ENCODE measurements around the gene MAPK1IP1L. TPM values are rescaled to one million over a fixed set of nuclear protein-coding genes. Genes with fewer than 3 reads are reported as not detected.
A peak's percentile ranks its signal among the peaks of the same experiment; 100 is the strongest.

Gene MAPK1IP1L
- polyA plus RNA-seq, 1 experiment, result 65.3 TPM

- Histone ChIP-seq H3K27ac (ENCODE audit: low read depth, low read length) (no peak overlapping the region), H3K9me3 (ENCODE audit: control insufficient read depth, insufficient read depth, low read length) (no peaks in the 10 kb centered on the region), H3K4me3 (ENCODE audit: low read depth, low read length) (no peak overlapping the region), H3K27me3 (ENCODE audit: control insufficient read depth, insufficient read depth, low read length) (no peaks in the 10 kb centered on the region)
- ChIA-PET CTCF (interaction anchor here (3.3 kb wide), 1 partner anchor 19 kb away, joined by 30 read pairs; the partner anchor contains the start of gene MAPK1IP1L), POLR2A (interaction anchor here (1.4 kb wide), 1 partner anchor 11 kb away, joined by 5 read pairs; no protein-coding TSS in a partner anchor)
- TF ChIP-seq, protein P1, sequence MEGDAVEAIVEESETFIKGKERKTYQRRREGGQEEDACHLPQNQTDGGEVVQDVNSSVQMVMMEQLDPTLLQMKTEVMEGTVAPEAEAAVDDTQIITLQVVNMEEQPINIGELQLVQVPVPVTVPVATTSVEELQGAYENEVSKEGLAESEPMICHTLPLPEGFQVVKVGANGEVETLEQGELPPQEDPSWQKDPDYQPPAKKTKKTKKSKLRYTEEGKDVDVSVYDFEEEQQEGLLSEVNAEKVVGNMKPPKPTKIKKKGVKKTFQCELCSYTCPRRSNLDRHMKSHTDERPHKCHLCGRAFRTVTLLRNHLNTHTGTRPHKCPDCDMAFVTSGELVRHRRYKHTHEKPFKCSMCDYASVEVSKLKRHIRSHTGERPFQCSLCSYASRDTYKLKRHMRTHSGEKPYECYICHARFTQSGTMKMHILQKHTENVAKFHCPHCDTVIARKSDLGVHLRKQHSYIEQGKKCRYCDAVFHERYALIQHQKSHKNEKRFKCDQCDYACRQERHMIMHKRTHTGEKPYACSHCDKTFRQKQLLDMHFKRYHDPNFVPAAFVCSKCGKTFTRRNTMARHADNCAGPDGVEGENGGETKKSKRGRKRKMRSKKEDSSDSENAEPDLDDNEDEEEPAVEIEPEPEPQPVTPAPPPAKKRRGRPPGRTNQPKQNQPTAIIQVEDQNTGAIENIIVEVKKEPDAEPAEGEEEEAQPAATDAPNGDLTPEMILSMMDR (IDR thresholded peaks at IDR 0.05; ENCODE audit: low read depth, low read length), result no peak
- DNase-seq (ENCODE audit: low read depth, low spot score), result no peak
These were observed 19.5 kb downstream of the MAPK1IP1L start for GRCh38 chr14:55070981-55071411.

GRCh38 chr14:55071870-55072640 lies 20.6 kb downstream of the MAPK1IP1L start:
- no peak for DNase-seq (ENCODE audit: low read depth, low spot score)
- CTCF ChIA-PET, result interaction anchor here (0.9 to 3.3 kb wide), 7 partner anchors 15 to 375 kb away, joined by 3 to 30 read pairs (median 6); partner anchors contain the start of gene MAPK1IP1L
- TF ChIP-seq, protein P1 (IDR thresholded peaks at IDR 0.05; ENCODE audit: low read depth, low read length), result no peak
- H3K9me3 ChIP-seq (ENCODE audit: control insufficient read depth, insufficient read depth, low read length), result no peaks in the 10 kb centered on the region
- H3K4me3 ChIP-seq (ENCODE audit: low read depth, low read length), result no peak overlapping the region
- H3K27ac ChIP-seq (ENCODE audit: low read depth, low read length), result peak overlapping the region; percentile 66
- POLR2A ChIA-PET, result interaction anchor here (0.6 to 1.6 kb wide), 6 partner anchors 12 to 36 kb away, joined by 3 to 8 read pairs (median 4); partner anchors contain the start of gene MAPK1IP1L
- H3K27me3 ChIP-seq (ENCODE audit: control insufficient read depth, insufficient read depth, low read length), result no peaks in the 10 kb centered on the region

DNA sequence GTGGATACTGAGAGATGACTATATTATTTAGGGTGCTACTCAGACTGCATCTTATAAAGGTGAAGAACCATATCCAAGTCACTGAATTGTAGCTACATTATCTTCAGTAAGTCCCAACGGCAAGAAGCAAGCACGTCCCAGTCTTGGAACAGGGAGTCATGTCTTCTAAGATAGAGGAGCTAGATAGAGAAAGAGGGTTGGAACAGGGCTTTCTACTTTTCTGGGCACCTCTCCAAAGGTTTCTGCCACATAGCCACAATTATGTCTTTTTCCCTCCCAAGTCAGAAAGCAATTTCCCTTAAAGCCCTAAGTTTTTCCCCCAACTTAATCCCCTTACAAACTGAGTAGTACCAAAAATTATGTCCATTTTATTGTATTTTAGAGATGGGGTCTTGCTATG lies 22.4 kb downstream of the MAPK1IP1L start:
- Histone ChIP-seq H3K27me3 (ENCODE audit: control insufficient read depth, insufficient read depth, low read length) (no peaks in the 10 kb centered on the region), H3K27ac (ENCODE audit: low read depth, low read length) (no peak overlapping the region), H3K9me3 (ENCODE audit: control insufficient read depth, insufficient read depth, low read length) (no peaks in the 10 kb centered on the region), H3K4me3 (ENCODE audit: low read depth, low read length) (no peak overlapping the region)
- no peak for DNase-seq (ENCODE audit: low read depth, low spot score)
- CTCF ChIA-PET, result interaction anchor here (0.5 to 1.5 kb wide), 2 partner anchors 22 to 88 kb away, joined by 3 to 4 read pairs; partner anchors contain the start of gene MAPK1IP1L
- POLR2A ChIA-PET, result no interaction called here
- TF ChIP-seq, protein P1 (IDR thresholded peaks at IDR 0.05; ENCODE audit: low read depth, low read length), result no peak

DNA sequence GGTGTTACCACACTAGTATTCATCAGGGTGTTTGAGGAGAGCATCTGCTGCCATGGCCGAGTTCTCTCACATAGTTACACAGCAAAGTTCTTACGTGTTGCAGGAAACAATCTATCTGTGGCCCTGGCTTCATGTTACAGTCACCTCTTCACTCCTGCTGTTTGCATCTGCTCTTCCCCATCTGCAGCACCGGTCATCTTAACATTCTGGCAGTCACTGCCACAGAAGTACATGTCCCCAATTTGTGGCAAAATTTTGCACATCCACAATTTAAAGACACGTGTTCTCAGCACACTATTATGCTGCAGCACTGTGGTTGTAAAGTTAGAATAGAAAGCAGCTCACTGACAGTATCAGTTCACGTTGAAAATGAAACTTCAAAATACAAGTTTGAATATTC lies 23.2 kb downstream of the MAPK1IP1L start:
- Histone ChIP-seq H3K27ac (ENCODE audit: low read depth, low read length) (no peak overlapping the region), H3K27me3 (ENCODE audit: control insufficient read depth, insufficient read depth, low read length) (no peaks in the 10 kb centered on the region), H3K4me3 (ENCODE audit: low read depth, low read length) (peak overlapping the region; percentile 33; the same call in 1 of the 2 replicates), H3K9me3 (ENCODE audit: control insufficient read depth, insufficient read depth, low read length) (no peaks in the 10 kb centered on the region)
- ChIA-PET POLR2A (no interaction called here), CTCF (interaction anchor here (1.5 kb wide), 1 partner anchor 23 kb away, joined by 4 read pairs; the partner anchor contains the start of gene MAPK1IP1L)
- DNase-seq (ENCODE audit: low read depth, low spot score), result no peak
- TF ChIP-seq, protein P1 (IDR thresholded peaks at IDR 0.05; ENCODE audit: low read depth, low read length), result no peak
